Ectodermal cell (in vitro differentiated cells): ENCODE measurements around the gene XXYLT1.
"Not testable (repeated sequence)": the region's sequence is repeated elsewhere in the genome, so short reads cannot be mapped to it uniquely, and the experiment has no call there.

ENCODE experiments used
- H3K27ac ChIP-seq: 2 replicates; pipeline ENCODE4 v1.7.0; 2013; ENCODE audit warnings: mild to moderate bottlenecking, low read depth, low read length; ENCODE audit not compliant: insufficient read depth, poor library complexity, severe bottlenecking
- H3K27me3 ChIP-seq: 2 replicates; pipeline ENCODE4 v1.7.0; 2013; ENCODE audit warnings: mild to moderate bottlenecking, low read length; ENCODE audit not compliant: insufficient read depth, control insufficient read depth, poor library complexity, severe bottlenecking
- H3K36me3 ChIP-seq: one replicate; pipeline ENCODE4 v1.7.0; 2013; ENCODE audit warnings: low read length; ENCODE audit not compliant: control insufficient read depth, insufficient read depth
- H3K4me1 ChIP-seq: one replicate; pipeline ENCODE4 v1.7.0; 2013; ENCODE audit warnings: low read length; ENCODE audit not compliant: control insufficient read depth, insufficient read depth
- H3K4me3 ChIP-seq: 2 replicates; pipeline ENCODE4 v1.7.0; 2013; ENCODE audit warnings: low read depth, low read length, control low read depth; ENCODE audit not compliant: insufficient read depth
- H3K9me3 ChIP-seq: 2 replicates; pipeline ENCODE4 v1.7.0; 2013; ENCODE audit warnings: mild to moderate bottlenecking, low read length, moderate library complexity; ENCODE audit not compliant: control insufficient read depth
- WGBS, 2 experiments: methylation state at CpG; one replicate each; pipeline ENCODE4 v1.1.7; 2013; ENCODE audit warnings: missing lambda C conversion rate in 2 of 2; 5-methylcytosine and 5-hydroxymethylcytosine counted together

Gene XXYLT1

GRCh38 chr3:195096484-195097330 is 174.3 kb downstream of the XXYLT1 start:
- no peak overlapping the region for H3K27ac ChIP-seq
- H3K9me3 ChIP-seq: no peaks in the 10 kb centered on the region
- no peaks in the 10 kb centered on the region for H3K36me3 ChIP-seq
- no peaks in the 10 kb centered on the region for H3K4me1 ChIP-seq
- H3K27me3 ChIP-seq: no peaks in the 10 kb centered on the region
- H3K4me3 ChIP-seq: no peak overlapping the region
- 93 to 94% methylated on average over 13 of the region's 13 CpGs for WGBS, 2 experiments

- 94 to 95% methylated on average over 11 of the region's 11 CpGs for WGBS, 2 experiments
- Histone ChIP-seq H3K9me3 (no peaks in the 10 kb centered on the region), H3K36me3 (no peaks in the 10 kb centered on the region), H3K27me3 (no peaks in the 10 kb centered on the region), H3K27ac (no peak overlapping the region), H3K4me3 (no peak overlapping the region), H3K4me1 (no peaks in the 10 kb centered on the region)
Measured at GRCh38 chr3:195096053-195096452, 174.9 kb downstream of the XXYLT1 start.

DNA sequence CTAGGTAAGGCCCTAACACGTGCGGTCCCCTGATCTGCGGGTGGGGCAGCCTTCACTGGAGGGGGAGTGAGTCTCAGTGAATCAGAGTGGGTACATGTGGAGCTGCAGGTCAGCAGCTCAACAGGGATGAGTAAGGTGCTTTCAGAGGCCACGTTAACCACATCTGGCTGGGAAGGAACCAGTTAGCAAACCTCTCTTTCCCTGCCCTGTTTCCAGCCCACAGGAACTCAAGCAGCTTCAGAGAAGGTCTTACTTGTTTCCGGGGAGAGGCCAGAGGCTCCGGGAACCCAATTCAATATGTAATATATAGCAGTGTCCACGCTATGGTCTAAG is 175.3 kb downstream of the XXYLT1 start:
- Histone ChIP-seq H3K27ac (no peak overlapping the region), H3K9me3 (no peaks in the 10 kb centered on the region)

DNA sequence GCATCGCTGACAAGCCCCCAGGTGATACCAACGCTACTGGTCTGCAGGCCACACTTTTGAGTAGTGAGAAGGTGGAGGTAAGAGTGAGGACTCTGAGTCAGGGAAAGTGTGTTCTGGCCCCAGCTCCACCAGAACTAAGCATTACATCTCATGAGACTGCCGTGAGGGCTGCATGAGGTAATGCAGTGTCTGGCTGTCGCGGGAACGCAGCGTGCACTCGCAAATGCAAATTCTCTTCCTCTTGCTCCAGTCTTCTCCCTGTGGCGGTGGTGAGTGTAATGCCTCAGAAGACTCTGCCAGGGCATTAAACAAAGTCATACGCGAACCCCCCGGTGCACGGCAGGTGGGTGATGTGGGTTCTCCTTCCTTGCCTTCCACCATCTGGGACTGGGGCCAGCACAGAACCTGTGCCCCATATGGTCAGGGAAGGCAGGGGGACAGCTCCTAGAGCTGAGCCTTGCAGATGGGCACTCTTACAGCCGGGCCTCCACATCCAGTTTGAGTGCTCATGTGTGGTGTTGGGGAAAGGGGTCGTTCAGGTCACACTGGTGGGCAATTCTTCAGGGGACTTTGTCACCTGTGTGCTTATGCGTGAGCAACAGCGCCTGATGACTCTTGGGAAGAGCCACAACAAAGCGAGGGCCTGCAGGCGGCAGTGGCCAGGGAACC is 175.8 kb downstream of the XXYLT1 start:
- 91 to 93% methylated on average over 19 of the region's 19 CpGs for WGBS, 2 experiments
- Histone ChIP-seq H3K9me3 (no peaks in the 10 kb centered on the region), H3K36me3 (no peaks in the 10 kb centered on the region), H3K27me3 (no peaks in the 10 kb centered on the region), H3K4me3 (no peak overlapping the region), H3K27ac (no peak overlapping the region), H3K4me1 (no peaks in the 10 kb centered on the region)

More for the DNA sequence above, 175.3 kb downstream of the XXYLT1 start:
- Histone ChIP-seq H3K27me3 (no peaks in the 10 kb centered on the region), H3K36me3 (no peaks in the 10 kb centered on the region), H3K4me3 (no peak overlapping the region), H3K4me1 (no peaks in the 10 kb centered on the region)
- WGBS, 2 experiments: 88 to 93% methylated on average over 7 of the region's 7 CpGs

- H3K27ac ChIP-seq: no peak overlapping the region
- no peak overlapping the region for H3K4me3 ChIP-seq
- H3K4me1 ChIP-seq: no peaks in the 10 kb centered on the region
- 90 to 91% methylated on average over 32 of the region's 32 CpGs for WGBS, 2 experiments
- no peaks in the 10 kb centered on the region for H3K27me3 ChIP-seq
- H3K36me3 ChIP-seq: no peaks in the 10 kb centered on the region
- no peaks in the 10 kb centered on the region for H3K9me3 ChIP-seq
Measured at GRCh38 chr3:195094191-195094921, 176.6 kb downstream of the XXYLT1 start.

DNA sequence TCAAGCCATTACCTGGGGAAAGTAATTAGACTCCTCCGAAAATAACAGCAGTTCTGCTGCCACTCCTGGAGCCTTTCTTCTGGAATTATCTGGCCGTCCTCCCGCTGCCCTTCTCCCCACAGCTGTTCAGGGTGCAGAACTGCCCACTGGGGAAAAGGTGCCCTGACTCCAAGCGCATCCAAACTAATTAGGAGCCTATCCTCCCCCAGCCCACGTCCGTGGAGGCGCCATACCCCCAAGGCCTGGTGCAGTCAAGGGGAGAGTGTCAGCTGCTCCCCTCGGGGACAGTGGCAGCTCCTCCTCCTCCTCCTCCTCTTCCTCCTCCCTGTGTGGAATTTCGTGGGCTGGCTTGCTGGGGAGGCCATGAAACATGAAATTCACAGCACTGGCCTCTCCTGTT is 177.2 kb downstream of the XXYLT1 start:
- H3K27ac ChIP-seq: no peak overlapping the region
- no peaks in the 10 kb centered on the region for H3K27me3 ChIP-seq
- no peak overlapping the region for H3K4me3 ChIP-seq
- 89 to 93% methylated on average over 9 of the region's 9 CpGs for WGBS, 2 experiments
- no peaks in the 10 kb centered on the region for H3K9me3 ChIP-seq
- no peaks in the 10 kb centered on the region for H3K36me3 ChIP-seq
- H3K4me1 ChIP-seq: no peaks in the 10 kb centered on the region

GRCh38 chr3:195087840-195088601 is 182.9 kb downstream of the XXYLT1 start:
- H3K27me3 ChIP-seq, H3K36me3 ChIP-seq, H3K9me3 ChIP-seq: not testable (repeated sequence)
- 5% methylated on average over 17 to 20 of the region's 25 CpGs for WGBS, 2 experiments
- peaks cover 13% of the 10 kb centered on the region for H3K4me1 ChIP-seq
- H3K27ac ChIP-seq: peak overlapping the region; percentile 26
- H3K4me3 ChIP-seq: peak overlapping the region; percentile 27

GRCh38 chr3:195087328-195087727 is 183.6 kb downstream of the XXYLT1 start:
- Histone ChIP-seq H3K4me3 (peak overlapping the region; percentile 27), H3K4me1 (peaks cover 15% of the 10 kb centered on the region), H3K36me3 (no peaks in the 10 kb centered on the region), H3K27ac (no peak overlapping the region), H3K9me3 (no peaks in the 10 kb centered on the region), H3K27me3 (no peaks in the 10 kb centered on the region)
- 46 to 54% methylated on average over 7 of the region's 7 CpGs for WGBS, 2 experiments

- WGBS, 2 experiments: 79 to 82% methylated on average over 13 of the region's 13 CpGs
Measured at GRCh38 chr3:195086885-195087284, 184.1 kb downstream of the XXYLT1 start.

More at GRCh38 chr3:195086885-195087284, 184.1 kb downstream of the XXYLT1 start:
- Histone ChIP-seq H3K36me3 (no peaks in the 10 kb centered on the region), H3K4me3 (no peak overlapping the region), H3K9me3 (no peaks in the 10 kb centered on the region), H3K4me1 (peaks cover 15% of the 10 kb centered on the region), H3K27me3 (no peaks in the 10 kb centered on the region), H3K27ac (no peak overlapping the region)
